NCI-H2171 treated with DMSO at 0.1 percent for 48 hours (cell line): ENCODE results near the gene SFTPB.

Experiments
- DNase-seq: peaks from one replicate; lab custom pipeline; 2025; lab: John Stamatoyannopoulos, UW

Gene SFTPB

DNA sequence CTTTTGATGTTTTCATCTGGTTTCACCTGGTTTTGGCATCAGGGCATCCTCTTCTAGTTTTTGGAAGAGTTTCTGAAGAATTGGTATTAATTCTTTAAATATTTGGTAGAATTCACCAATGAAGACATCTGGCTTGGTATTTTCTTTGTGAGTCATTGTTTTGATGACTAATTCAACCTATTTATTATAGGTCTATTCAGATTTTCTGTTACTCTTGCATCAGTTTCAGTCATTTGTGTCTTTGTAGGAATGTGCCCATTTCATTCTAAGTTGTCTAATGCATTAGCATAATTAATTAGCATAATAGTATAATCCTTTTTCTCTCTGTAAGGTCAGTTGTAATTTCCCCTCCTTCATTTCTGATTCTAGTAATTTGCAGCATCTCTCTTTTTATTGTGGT lies 34.2 kb upstream of the SFTPB start:
- DNase-seq, result no peak

DNA sequence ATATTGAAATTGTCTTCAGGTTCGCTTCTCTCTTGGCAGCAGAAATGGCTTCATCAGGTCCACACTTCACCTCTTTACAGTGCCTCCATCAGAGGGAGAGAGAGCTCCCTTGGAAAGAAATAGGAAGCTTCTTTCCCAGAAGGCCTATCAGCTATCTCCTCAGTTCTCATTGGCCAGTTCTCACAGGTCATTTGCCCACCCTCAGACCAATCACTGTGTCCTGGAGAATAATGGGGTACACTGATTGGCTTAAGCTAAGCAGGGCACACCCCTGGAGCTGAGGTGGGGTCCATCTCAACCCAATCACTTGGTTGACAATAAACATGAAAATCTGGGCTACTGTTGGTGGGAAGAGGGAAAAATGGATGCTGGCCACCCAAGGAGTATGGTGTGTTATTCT lies 31.3 kb upstream of the SFTPB start:
- no peak for DNase-seq

DNA sequence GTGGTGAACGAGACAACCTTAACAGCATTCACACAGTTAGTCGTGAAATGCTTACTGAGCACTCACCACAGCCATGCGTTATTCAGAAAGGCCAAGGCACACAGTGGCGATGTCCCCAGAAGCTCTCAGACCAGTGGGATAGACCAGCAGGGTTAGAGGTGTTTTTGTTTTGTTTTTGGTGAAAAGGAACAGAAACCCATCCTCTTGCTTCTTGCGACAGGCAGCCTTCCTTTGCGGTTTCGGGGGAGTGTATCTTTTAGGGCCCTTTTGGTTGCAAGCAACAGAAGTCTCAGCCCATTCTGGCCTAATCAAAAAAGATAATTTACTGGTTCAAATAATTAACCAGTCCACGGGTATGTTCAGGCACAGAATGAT lies 30.9 kb upstream of the SFTPB start:
- no peak for DNase-seq

DNA sequence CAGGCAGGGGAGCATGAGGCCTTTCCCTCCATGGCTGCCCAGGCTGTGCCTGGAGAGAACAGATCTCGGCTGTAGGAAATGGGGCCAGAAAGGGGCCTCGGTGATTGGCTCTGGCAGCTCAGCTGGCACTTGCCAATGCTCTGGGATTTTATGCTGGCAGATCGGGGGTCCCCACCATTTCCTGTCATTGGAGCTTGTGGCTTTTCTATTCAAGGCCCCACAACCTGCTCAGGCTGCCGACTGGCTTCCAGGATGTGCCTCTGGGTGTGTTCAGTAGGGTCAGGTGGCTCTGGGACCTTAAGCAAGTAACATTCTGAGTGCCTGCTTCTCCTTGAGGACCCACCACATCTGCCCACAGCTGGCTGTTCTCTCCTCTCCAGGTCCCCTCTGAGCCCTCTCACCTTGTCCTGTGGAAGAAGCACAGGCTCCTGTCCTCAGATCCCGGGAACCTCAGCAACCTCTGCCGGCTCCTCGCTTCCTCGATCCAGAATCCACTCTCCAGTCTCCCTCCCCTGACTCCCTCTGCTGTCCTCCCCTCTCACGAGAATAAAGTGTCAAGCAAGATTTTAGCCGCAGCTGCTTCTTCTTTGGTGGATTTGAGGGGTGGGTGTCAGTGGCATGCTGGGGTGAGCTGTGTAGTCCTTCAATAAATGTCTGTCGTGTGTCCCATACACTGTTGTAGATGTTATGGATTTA lies 30.3 kb upstream of the SFTPB start:
- no peak for DNase-seq

DNA sequence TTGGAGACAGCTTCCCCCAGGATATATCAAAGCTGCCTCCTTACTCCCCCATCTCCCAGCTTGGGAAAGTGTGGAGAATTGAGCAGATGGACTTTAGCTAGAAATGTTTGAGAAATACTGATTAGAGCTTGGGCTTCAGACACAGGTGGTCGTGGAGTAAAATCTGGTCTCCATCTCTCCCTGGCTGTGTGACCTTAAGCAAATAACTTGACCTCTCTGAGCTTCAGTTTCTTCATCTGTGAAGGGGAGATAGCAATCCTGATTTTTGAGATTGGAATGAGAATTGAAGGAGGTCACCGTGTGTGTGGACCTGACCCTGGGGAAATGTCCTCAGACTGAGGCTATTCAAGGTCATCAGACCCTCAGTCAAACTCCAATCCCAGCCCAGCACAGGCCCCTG lies 29.7 kb upstream of the SFTPB start:
- no peak for DNase-seq

DNA sequence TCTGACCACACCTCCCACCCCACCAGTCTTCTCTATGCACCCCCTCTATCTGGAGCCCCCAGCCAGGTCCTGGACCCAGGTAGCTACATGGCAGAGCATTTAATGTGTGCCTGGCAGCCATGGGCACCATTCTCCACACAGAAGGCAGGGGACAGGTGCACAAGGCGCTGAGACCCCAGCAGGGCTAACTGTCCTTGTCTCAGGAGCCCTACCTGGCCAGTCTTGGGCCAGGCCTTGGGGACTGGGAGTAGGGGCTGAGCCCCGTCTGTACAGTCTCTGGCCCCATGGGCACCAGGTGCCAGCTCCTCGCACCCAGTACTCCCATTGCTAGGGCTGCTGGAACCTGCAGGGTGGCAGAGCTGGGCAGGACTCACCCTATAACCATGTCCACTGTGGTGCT lies 29.1 kb upstream of the SFTPB start:
- DNase-seq, result no peak

DNA sequence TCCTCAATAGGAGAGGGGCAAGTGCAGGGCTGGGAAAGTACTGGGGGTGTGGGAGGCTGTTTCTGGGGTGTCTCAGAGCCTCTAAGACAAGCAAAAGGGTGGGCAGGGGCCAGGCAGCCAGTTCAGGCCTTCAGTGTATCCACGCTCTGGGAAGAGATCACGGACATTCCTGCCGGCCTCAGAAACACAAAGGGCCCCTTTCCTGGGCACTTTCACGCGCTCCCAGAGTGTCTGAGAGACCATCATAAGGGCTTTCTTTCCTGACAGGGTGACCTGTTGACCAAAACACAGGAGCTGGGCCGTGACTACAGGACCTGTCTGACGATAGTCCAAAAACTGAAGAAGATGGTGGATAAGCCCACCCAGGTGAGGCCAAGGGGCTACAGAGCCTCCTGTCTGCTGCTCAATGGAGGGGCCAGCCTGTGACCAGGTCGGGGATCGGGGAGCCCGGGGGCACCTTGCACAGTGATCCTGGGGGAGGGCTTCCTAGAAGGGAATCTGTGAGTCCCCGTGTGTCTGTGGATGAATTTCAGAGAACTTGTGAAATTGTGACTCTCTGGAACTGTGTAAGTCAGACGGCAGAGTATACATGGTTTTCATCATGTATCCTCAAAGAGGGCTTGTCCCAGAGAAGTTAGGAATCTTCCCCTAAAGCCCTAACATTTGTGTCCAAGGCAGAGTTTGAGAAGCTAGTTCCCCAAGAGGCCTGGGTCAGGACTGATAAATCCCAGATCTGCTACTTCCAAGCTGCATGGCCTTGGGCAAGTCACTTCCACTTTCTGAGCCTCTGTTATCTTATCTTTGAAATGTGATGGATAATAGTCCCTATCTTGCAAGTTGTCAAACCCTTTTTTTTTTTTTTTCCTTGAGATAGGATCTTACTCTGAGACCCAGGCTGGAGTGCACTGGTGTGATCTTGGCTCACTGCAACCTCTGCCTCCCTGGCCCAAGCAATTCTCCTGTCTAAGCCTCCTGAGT lies 28.0 kb upstream of the SFTPB start:
- DNase-seq, result no peak

DNA sequence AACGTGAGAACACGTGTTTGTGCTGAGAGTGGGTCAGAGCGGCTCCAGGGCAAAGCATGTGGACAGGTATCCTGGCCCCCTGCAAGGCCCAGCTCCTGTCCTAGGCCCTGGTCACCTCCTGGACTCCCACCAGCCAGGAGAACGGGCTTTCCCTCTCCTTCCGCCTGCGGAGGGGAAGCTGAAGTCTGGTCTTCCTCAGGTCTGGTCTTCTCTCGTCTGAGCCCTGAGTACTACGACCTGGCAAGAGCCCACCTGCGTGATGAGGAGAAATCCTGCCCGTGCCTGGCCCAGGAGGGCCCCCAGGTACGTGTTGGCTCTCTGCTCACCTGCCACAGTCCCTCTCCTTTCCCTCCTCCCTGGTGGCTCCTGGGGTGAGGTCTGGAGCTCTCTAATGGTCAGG lies 27.1 kb upstream of the SFTPB start:
- no peak for DNase-seq

DNA sequence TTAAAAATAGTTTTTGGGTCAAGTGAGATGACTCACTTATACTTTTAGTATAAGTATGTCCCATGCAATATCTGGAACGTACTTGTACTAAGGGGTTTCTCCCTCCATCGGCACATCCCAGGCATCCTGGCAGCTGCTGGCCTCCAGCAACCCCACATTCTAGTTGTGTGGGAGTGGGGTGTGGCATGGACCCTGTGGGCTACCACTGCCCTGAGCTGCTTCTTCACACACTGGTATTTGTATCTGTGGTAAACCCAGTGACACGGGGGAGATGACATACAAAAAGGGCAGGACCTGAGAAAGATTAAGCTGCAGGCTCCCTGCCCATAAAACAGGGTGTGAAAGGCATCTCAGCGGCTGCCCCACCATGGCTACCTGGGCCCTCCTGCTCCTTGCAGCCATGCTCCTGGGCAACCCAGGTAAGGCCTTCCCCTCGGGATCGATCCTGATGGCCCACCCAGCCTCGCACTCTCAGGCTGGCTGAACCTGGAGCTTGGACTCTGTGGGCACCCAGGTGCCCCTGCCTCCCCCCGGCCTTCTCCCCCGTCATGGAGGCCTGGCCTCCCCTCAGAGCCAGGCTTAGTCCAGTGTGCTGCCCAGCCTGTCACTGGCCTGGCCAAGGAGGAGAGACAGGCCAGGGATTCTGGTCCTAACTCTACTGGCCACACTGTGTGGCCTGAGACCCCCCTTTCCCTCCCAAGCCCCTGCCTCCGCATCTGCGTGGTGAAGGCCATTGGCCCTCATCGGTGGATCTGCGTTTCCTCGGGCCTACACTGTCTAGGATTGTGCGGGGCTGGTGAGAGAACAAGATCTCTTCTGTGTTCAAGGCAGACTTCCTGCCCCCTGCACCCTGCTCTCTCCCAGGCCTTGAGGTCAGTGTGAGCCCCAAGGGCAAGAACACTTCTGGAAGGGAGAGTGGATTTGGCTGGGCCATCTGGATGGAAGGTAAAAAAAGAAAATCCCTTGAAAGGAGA lies 26.3 kb upstream of the SFTPB start, which contains the start of gene GNLY:
GNLY (plus strand) TSS at position 307 of the 974 bp plus-strand sequence; CDS start at position 368, 61 bp downstream.
- DNase-seq, result no peak

DNA sequence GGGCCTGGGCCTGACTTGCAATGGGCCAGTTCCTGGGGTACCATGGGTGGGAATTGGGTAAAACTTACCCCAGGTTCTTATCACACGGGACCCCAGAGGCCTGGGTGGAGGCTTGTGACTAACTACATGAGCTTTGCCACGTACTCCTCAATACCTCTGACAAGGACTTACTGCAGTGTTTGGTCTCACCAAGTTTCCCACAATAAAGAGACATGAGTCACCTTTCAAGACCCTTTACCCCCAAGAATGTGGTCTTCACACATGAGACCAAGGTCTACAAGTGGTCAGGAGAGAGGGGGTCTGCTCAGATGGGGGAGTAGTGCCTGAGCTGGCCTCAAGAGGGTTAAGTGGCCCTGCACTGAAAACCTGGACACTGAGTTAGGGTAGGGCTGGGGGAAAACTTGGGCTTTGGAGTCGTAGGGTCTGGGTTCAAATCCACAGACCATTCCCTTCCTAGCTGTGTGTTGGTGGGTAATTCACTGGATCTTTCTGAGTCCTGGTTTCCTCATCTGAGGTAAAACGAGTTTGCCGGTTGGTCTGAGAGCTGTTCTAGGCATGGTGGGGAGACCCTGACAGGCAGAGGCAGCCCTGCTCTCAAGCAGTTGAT lies 24.1 kb upstream of the SFTPB start:
- DNase-seq, result no peak

DNA sequence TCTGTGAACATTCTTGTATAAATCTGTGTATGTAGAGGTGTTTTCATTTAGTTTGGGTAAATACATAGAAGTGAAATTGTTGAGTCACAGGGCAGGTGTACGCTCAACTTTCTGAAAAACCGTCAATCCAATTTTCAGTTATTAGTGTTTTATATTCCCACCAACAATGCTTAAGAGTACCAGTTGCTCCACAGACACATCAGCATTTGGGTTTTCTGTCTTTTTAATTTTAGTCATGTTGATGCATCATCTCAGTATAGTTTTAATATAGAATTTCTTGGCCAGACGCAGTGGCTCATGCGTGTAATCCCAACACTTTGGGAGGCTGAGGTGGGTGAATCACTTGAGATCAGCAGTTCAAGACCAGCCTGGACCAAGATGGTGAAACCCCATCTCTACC lies 22.9 kb upstream of the SFTPB start:
- DNase-seq, result no peak

DNA sequence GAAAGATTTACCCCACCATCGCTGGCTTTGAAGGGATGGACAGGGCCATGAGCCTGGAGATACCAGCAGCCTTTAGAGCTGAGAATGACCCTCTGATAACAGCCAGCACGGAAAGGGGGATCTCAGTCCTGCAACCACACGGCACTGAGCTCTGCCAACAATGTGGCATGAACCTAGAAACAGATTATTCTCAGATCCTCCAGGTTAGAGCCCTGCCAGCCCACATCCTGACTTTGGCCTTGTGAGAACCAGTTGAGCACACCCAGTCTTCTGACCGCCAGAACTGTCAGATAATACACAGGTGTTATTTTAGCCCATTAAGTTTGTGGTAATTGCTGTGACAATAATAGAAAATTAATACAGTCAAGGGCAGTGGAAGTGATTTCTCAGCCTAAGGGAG lies 16.8 kb upstream of the SFTPB start:
- DNase-seq, result no peak

DNA sequence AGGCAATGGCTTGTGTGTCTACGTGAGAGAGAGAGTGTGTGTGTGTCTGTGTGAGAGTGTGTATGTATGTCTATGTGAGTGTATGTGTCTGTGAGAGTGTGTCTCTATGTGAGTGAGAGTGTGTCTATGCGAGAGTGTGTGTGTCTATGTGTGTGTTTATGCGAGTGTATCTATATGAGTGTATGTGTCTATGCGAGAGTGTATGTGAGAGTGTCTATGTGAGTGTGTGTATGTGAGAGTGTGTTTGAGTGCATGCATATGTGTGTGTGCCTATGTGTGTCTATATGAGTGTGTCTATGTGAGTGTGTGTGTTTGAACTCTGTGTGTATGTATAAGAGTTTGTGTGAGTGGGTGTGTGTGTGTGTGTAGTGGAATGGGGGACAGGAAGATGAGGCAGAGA lies 16.4 kb upstream of the SFTPB start:
- no peak for DNase-seq

DNA sequence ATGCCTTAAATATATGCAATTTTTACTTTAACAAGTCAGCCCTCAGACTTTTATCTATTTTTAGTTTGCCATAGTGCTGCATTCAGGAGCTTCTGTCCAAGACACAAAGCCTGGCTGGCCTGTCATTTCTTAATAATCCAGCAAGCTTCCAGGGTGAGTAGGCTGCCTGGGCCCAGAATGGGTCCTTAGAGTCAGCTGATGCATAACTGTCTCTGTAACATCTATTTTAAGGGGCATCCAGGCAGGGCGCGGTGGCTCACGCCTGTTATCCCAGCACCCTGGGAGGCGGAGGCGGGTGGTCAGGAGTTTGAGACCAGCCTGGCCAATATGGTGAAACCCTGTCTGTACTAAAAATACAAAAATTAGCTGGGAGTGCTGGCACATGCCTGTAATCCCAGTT lies 14.4 kb upstream of the SFTPB start:
- no peak for DNase-seq

DNA sequence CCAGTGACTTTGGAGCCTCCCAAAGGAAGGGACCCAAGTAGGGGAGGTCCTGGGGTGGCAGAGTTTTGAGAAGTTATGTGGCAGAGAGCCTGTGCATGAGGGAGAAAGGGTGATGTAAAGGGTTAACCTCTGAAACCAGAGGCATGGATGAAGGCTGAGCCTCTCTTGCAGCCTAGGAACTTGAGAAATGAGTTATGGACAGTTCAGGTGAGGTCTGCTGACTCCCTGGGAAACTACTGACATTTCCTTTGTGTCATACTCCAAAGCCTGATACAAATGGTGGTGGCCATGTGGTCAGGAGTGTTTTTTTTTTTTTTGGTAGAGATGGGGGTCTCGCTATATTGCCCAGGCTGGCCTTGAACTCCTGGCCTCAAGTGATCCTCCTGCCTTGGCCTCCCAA lies 13.8 kb upstream of the SFTPB start:
- DNase-seq, result no peak

DNA sequence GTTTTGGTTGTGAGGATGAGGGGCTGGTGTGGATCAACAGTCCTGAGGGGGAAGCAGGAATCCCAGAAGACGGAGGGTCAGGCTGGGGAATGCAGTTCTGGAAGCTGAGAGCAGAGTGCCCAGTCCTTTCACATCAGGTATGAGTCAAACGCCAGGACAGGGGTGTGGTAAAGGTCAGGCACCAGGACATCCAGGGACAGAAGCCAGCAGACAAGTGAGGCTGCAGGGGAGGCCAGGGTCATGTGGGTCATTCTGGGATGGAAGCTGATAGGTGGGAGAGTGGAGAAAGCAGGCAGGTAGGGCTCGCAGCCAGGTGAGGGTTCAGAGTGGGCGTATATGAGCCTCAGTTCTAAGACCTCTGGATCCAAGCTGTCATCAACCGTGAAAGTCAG lies 13.4 kb upstream of the SFTPB start:
- no peak for DNase-seq

DNA sequence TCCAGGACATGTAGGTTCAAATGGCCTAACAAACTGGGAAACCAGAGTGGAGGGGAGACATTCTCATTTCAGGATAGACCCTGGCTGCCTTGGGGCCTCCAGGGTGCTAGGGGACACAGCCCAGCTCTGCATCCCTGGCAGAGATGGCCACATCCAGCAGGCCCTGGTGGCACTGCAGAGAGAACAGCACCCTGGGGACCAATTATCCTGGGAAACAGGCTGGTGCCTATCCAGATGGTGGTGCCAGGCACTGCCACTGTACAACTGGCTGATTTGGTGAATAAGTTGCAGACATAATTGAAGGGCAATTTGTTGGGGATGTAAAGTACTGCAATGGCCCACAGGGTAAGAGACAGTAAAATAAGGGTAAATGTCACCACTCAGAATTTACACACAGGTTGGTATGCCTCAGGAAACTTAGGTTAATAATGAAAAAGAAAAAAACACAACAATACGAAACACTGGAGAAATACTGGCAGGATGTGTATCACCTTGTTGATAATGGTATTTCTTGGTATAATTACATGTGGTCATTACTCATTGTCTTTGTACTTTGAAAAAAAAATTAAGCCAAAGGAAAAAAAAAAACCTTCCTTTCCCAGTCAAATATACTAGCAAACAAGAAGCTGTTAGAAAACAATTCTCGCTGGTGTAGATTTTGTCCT lies 12.8 kb upstream of the SFTPB start:
- DNase-seq, result peak; percentile 93

DNA sequence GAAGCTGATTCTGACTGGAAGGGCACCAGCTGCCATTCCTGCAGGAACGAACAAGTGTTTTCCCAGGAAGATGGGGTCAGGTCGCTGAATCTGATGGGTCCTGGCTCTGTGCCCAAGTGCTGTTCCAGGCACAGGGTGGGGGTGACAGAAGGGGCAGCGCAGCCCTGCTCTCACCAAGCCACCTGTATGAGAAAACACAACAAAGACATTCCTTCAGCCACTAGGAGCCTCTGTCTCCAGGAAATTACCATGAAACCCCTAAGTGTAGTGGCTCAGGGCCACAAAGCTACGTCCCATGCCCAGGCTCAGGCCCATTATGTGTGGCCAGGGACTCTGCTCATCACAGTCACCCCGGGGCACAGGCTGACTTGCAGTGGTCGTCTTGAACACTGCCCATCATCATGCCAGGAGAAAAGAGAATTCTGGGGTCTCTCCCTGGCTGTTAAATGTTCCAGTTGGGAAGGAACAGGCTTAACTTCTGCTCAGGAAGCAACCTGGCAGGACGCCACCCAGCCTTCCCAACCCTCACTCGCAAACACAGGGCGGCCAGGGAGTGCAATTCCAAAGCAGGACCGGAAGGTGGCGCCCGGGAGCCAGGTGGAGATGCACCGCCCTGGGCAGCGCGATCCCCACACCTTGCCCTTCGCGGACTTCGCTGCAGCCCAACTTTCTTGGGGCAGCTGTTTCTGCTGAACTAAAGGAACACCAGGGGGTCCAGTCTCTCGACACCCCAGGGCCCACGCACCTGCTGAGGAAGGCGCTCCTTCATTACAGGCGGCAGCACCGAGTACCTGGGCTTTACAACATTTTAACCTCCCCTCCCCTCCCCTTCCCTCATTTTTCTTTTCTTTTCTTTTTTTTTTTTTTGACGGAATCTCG lies 11.0 kb upstream of the SFTPB start:
- DNase-seq, result peak; percentile 92

DNA sequence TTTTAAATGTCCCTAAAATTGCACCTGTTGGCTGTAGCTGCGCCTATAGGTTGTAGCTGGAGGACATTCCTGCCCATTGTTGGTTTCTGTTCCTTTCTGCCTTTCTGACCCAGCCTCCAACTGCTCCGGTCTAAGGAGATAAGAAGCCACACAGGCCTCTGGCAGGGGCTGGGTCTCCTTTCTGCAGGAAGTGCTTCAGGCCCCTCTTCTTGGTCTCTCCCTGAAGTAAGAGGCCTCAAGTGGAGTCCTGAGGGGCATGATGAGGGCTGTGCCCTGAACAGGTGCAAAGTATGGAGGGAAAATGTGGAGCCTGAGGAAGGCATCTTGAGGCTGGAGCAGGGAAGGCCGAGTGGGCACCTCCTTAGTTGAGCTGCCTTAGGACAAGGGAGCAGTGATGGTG lies 10.4 kb upstream of the SFTPB start:
- no peak for DNase-seq

DNA sequence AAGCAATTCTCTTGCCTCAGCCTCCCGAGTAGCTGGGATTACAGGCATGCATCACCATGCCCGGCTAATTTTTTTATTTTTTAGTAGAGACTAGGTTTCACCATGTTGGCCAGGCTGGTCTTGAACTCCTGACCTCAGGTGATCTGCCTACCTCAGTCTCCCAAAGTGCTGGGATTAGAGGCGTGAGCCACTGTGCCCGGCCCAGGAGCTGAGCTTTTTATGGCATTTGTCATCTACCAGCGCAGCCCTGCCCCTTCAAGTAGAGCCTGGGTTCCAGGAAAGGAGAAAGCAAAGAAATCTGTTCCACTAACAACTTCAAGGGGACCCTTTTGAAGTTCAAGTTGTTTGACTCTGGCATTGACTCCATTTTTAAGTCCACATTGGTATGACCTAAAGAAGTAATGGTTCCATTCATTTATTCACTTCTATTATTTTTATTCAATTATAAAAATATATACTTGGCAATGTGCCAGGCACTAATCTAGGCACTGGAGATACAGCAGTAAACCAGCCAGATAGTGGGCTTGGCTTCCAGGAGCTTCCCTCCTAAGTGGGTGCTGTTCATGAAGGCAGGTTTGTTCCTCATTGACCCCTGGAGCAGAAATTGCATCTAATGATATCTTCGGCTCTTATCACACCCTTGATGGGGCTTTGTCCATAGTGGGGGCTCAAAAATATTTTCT lies 8.0 kb upstream of the SFTPB start:
- no peak for DNase-seq
